GM19328 (cell line): ENCODE measurements around the gene CEBPA.

Experiments
- ATAC-seq: cut with Tn5 transposase; IDR thresholded peaks from one replicate; pipeline ENCODE4 v1.9.1; 2021; ENCODE audit warnings: mild to moderate bottlenecking, moderate library complexity; ENCODE audit not compliant: unreplicated experiment

The CEBPA gene

GRCh38 chr19:33289261-33289660 is 13.1 kb downstream of the CEBPA start:
- ATAC-seq: no peak

DNA sequence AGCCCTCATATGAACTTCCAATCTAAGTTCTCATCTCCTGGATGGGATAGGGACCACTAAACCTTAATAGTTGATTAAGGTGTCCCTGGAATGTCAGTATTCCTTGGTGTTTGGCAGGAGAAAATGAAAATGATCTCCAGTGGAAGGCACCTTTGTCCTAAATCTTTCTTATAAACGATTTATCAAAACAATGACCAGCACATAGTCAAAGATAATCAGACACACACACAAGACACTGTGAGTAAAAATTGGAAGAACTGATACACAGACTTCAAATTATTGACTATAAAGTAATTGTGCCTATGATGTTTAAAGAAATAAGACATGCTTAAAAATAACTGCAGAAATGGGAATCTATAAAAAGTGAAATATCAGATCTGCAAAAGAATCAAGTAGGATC is 13.7 kb downstream of the CEBPA start:
- no peak for ATAC-seq

DNA sequence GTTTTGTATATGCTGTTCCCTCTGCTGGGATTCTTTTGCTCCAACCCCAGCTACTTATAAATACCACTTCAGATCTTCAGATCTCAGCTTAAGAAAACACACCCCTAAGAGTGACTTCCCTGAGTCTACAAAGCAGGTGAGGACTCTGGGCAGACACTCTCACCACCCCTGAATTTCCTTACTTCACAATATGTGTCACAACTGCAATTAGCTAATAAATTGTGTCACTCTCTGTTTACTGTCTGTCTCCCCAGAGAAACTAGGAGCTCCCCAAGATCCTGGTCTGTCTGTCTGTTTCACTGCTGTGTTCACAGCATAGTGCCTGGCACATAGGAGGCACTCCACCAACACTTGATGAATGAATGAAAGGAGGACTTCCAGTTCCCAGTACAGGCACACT is 14.4 kb downstream of the CEBPA start:
- ATAC-seq: no peak

- ATAC-seq: no peak
Measured at GRCh38 chr19:33287438-33287837, 14.9 kb downstream of the CEBPA start.

- no peak for ATAC-seq
Measured at GRCh38 chr19:33286899-33287298, 15.4 kb downstream of the CEBPA start.

DNA sequence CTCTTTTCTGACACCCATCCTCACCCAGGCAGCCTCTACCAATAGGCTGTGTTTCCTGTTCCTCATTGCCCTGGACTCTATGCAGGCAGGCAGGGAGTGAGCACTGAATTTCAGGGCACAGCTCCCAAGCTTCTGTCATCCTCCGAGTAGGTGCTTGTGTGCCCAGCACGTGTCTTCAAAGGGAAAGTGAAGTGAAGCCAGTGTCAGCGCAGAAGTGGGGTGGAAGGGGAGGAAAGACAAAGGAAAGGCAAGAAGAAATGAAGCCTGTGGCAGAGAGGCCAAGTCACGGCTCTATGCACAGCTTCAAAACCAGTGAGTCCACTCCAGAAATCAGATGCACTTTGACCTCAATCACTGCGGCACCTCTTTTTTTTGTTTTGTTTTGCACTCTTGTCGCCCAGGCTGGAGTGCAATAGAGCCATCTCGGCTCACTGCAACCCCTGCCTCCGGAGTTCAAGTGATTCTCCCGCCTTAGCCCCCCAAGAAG is 16.9 kb downstream of the CEBPA start:
- ATAC-seq: no peak

DNA sequence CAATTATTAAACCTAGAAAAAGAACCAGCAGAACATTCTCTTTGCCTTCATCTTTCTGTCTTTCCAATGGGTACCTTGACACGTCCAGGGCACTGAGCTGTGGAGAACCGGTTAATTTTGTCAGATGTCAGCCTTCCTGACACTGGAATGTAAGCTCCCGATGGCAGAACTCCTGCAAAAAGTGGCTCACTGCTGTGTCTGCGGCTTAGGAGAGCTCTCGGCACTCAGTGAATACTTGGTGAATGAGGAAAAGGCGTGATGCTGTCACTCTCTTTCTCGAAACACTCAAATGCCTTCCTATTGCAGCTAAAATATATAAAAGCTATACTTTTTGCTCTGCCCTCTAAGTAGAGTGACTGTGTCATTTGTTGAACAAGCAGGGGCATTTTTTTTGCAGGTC is 17.6 kb downstream of the CEBPA start:
- ATAC-seq: no peak

GRCh38 chr19:33284146-33284643 is 18.1 kb downstream of the CEBPA start:
- no peak for ATAC-seq

DNA sequence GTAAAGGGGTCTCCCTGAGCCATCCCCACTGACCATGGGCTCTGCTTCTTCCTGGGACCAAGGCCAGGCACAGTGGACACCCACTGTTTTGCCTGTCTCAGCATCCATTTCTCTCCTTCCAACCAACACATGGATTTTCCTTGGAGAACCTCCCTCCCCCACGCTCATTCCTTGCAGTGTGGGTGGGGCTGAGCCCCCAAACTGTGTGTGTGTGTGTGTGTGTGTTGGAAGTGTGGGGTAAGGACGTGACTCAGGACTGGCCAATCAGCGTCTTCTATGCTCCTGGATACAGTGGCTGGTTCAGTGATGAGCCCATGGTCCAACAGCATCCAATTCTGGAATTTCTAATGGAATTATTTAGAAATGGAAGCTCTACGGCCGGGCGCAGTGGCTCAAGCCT is 18.7 kb downstream of the CEBPA start:
- ATAC-seq: no peak

- no peak for ATAC-seq
Measured at GRCh38 chr19:33282036-33282671, 20.2 kb downstream of the CEBPA start.

GRCh38 chr19:33281296-33281926 is 20.9 kb downstream of the CEBPA start:
- no peak for ATAC-seq

DNA sequence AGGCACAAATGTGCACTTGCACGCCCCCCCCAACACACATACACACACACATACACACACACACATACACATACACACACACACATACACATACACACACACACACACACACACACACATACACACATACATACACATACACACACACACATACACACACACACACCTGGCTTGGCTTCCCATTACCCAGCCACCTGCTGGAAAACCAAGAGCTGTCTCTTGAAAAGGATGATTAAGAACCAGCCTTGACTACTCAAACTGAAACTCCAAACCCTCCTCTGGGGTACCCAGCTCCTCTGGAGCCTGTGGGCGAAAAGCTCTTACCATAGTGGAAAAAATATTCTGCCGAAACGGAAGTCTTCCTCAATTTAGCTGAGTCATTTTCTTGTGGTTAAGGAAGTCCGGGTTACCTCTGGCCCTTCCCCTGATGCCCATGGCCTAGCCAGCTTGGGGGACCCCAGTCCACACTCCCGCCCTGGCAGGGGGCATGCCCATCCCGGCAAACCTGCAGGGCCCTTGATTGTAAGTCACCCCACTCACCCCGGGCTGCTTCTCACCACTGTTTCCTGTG is 21.9 kb downstream of the CEBPA start:
- ATAC-seq: no peak

DNA sequence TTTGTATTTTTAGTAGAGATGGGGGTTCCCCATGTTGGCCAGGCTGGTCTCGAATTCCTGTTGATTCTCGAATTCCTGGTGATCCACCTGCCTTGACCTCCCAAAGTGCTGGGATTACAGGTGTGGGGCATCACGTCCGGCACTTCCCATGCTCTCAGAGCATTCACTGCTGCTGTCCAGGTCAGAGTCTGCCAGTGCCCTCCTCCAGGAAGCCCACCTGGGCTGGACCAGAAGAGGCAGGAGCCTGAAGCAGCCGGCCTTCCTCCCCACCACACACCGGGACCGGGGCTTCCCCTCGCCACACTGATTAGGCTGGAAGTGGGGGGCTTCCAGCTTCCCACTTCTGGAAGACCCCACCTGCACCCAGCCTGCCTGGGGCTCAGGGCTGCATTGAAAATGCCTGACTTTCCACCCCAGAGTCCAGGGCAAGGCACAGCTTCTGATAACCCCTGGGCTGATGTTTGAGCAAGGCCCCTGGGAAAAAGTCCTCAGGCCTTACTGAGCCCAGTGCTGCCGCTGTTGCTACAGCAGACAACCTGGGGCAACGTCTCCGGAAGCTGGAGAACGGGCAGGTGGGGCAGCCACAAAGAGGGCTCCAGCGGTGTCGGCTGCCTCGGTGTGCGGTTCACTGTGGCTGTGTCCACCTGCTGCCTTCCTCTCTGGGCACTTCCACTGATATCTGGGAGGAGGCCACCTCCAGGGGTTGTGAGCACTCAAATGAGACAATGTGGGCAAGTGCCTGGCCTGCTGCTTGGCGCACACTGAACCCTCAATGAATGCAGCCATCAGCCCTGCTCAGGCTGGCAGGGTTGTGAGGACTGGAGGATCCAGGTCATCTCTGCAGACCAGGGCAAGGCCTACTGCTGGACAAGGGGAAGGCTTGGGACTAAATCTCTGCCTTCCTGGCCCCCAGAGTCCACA is 22.6 kb downstream of the CEBPA start:
- no peak for ATAC-seq

DNA sequence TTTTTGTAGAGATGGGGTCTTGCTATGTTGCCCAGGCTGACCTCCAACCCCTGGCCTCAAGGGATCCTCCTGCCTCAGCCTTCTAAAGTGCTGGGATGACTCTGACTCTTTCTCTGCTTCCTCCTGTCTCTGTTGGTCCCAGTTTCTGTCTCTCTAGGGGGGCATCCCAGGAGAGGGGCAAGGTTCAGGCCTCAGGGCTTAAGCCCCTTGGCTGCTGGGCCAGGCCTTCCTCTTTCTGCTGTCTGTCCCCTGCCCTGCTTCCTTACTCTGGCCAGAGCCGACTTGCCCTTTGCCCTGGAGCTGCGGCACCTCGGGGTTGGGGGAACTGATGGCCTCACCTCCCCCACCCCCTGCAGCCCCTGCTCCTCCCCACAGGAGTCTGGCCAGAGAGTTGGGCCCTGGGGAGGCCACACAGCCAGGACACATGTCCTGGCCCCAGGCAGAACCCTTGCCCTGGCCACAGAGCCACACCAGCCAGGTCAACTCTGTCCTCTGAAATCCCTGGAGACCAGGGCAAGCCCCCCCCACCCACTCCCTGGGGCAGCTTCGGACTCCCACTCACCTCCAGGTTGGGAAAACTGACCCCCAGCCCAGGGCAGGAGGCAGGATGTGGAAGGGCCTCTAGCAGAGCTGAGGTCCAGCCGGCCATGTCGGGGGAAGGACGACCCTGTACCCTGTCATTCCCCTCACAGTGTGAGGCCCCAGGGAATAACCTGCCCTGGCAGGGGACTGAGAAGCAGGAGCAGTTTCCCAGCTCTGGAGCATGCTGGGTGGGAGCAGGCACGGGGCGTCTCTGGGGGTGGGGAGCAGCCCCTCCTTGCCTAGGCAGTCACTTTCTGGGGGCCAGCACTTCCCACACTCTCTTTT is 23.7 kb downstream of the CEBPA start:
- no peak for ATAC-seq

- no peak for ATAC-seq
Measured at GRCh38 chr19:33278023-33278402, 24.3 kb downstream of the CEBPA start.

- ATAC-seq: no peak
Measured at GRCh38 chr19:33277434-33277833, 24.9 kb downstream of the CEBPA start.

GRCh38 chr19:33275933-33276619 is 26.3 kb downstream of the CEBPA start:
- no peak for ATAC-seq

- no peak for ATAC-seq
Measured at GRCh38 chr19:33275559-33275932, 26.8 kb downstream of the CEBPA start.

- ATAC-seq: no peak
Measured at GRCh38 chr19:33274663-33275558, 27.4 kb downstream of the CEBPA start.
